Measurements from ENCODE around the gene RPS27. TPM values are rescaled to one million over a fixed set of nuclear protein-coding genes. Genes with fewer than 3 reads are reported as not detected.

The RPS27 gene
- 4,831 and 9,152 TPM in 2 replicates for polyA plus RNA-seq (2011; rRNA removed)
- polyA plus RNA-seq (2012; cell fraction: cytosol; rRNA removed), result 4,675 and 4,969 TPM in 2 replicates
- polyA plus RNA-seq (2012; cell fraction: nucleus; rRNA removed), result 945 and 992 TPM in 2 replicates
- polyA plus RNA-seq (2017; fragmentation: RNase III; extraction: RNeasy Plus Mini Kit Qiagen cat#74134 plus additional on column Dnase treatment), result 5,586 to 6,202 TPM (median 5,748 TPM) in 3 replicates
- polyA minus RNA-seq (2011; rRNA and poly(A)+ RNA removed), result 430 and 587 TPM in 2 replicates

DNA sequence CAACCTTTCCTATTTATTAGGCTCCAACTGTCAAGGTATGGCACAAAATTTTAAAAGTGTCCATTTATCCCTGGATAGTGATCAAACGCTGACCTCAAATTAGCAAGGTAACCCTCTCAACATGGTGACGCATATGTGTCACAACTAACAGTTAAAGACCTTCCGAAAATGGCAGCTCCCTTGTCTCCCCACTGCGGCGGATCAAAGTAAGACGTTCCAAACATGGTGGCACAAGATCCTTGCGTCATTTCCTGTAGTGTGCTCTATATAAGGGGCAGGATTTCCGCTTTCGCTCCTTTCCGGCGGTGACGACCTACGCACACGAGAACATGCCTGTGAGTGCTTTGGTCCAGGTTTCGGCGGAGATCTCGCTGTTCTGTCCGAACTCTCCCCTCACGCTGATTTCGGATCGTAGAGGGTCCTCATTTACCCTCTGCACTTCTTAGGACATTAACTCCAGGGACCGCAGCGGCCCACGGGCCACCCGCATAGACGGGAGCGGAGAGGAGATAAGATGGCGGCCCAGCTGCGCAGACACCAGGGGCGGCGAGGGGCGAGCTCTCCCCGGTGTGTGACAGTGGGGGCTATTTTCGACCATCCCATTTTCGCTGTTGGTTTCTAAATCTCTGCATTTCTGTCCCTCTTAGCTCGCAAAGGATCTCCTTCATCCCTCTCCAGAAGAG lies at the start of gene RPS27:
RPS27 (plus strand) TSS at position 295 of the 683 bp plus-strand sequence; CDS start at position 330, 35 bp downstream.
- POLR2A ChIA-PET, result interaction anchor here (0.5 to 2.0 kb wide), 67 partner anchors 9 to 633 kb away, joined by 3 to 52 read pairs (median 4); partner anchors contain the start of genes CHTOP, CREB3L4, CRTC2 and DENND4B
- TF ChIP-seq CHD2 (IDR thresholded peaks at IDR 0.05; ENCODE audit: low read length, partially characterized antibody), result no peak
- TF ChIP-seq MAFK (IDR thresholded peaks at IDR 0.05; ENCODE audit: partially characterized antibody), result no peak
- no peak for TF ChIP-seq RCOR1 (IDR thresholded peaks at IDR 0.05; ENCODE audit: low read depth, low read length)
- no peak for TF ChIP-seq USF2 (IDR thresholded peaks at IDR 0.05)
- TF ChIP-seq E2F6 (IDR thresholded peaks at IDR 0.05; ENCODE audit: borderline replicate concordance, low read depth), result no peak
- no peak for TF ChIP-seq SMC3 (IDR thresholded peaks at IDR 0.05)
- TF ChIP-seq HOXB13 (CRISPR knock-in tag; IDR thresholded peaks at IDR 0.05; ENCODE audit: low read depth), result no peak
- TF ChIP-seq ELK1 (IDR thresholded peaks at IDR 0.05; ENCODE audit: low read depth, low read length), result no peak
- TF ChIP-seq HOXA7 (CRISPR knock-in tag; IDR thresholded peaks at IDR 0.05), result 0 out of 2 replicates have a peak, but pooled peaks have one; percentile 14
- TF ChIP-seq EHMT2 (IDR thresholded peaks at IDR 0.05; ENCODE audit: low read depth), result no peak; the same call in 1 of the 2 replicates
- no peak for TF ChIP-seq CHD4 (IDR thresholded peaks at IDR 0.05; ENCODE audit: borderline replicate concordance)
- TF ChIP-seq ZSCAN20 (CRISPR knock-in tag; IDR thresholded peaks at IDR 0.05), result no peak
- no peak for TF ChIP-seq HES2 (IDR thresholded peaks at IDR 0.05)
- TF ChIP-seq MAZ (IDR thresholded peaks at IDR 0.05; ENCODE audit: borderline replicate concordance, low read depth, low read length), result no peak
- TF ChIP-seq NR3C1 (IDR thresholded peaks at IDR 0.05), result no peak
- TF ChIP-seq, protein P1, sequence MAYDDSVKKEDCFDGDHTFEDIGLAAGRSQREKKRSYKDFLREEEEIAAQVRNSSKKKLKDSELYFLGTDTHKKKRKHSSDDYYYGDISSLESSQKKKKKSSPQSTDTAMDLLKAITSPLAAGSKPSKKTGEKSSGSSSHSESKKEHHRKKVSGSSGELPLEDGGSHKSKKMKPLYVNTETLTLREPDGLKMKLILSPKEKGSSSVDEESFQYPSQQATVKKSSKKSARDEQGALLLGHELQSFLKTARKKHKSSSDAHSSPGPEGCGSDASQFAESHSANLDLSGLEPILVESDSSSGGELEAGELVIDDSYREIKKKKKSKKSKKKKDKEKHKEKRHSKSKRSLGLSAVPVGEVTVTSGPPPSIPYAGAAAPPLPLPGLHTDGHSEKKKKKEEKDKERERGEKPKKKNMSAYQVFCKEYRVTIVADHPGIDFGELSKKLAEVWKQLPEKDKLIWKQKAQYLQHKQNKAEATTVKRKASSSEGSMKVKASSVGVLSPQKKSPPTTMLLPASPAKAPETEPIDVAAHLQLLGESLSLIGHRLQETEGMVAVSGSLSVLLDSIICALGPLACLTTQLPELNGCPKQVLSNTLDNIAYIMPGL (CRISPR knock-in tag; IDR thresholded peaks at IDR 0.05; ENCODE audit: borderline replicate concordance), result no peak
- TF ChIP-seq TFCP2L1 (CRISPR knock-in tag; IDR thresholded peaks at IDR 0.05), result 0 out of 2 replicates have a peak, but pooled peaks have one; percentile 57
- TF ChIP-seq, protein P2, sequence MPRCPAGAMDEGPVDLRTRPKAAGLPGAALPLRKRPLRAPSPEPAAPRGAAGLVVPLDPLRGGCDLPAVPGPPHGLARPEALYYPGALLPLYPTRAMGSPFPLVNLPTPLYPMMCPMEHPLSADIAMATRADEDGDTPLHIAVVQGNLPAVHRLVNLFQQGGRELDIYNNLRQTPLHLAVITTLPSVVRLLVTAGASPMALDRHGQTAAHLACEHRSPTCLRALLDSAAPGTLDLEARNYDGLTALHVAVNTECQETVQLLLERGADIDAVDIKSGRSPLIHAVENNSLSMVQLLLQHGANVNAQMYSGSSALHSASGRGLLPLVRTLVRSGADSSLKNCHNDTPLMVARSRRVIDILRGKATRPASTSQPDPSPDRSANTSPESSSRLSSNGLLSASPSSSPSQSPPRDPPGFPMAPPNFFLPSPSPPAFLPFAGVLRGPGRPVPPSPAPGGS (IDR thresholded peaks at IDR 0.05), result peak; percentile 99
- TF ChIP-seq RFX5 (IDR thresholded peaks at IDR 0.05), result no peak
- TF ChIP-seq RNF2 (IDR thresholded peaks at IDR 0.05; ENCODE audit: borderline replicate concordance, low read depth), result no peak
- TF ChIP-seq KDM1A (IDR thresholded peaks at IDR 0.05; ENCODE audit: low read depth), result no peak
- TF ChIP-seq HOXB5 (CRISPR knock-in tag; IDR thresholded peaks at IDR 0.05), result 0 out of 2 replicates have a peak, but pooled peaks have one; percentile 46
- TF ChIP-seq ESRRA (IDR thresholded peaks at IDR 0.05; ENCODE audit: borderline replicate concordance, low read length), result no peak
- TF ChIP-seq SREBF2 (IDR thresholded peaks at IDR 0.05), result no peak
- peak; percentile 57 for TF ChIP-seq MYC (IDR thresholded peaks at IDR 0.05; ENCODE audit: borderline replicate concordance, low read length)
- TF ChIP-seq KDM5A (IDR thresholded peaks at IDR 0.05), result 0 out of 2 replicates have a peak, but pooled peaks have one; percentile 33
- peak; percentile 80; the same call in 1 of the 2 replicates for TF ChIP-seq TP53 (CRISPR knock-in tag; IDR thresholded peaks at IDR 0.05)
- TF ChIP-seq FOXS1 (CRISPR knock-in tag; IDR thresholded peaks at IDR 0.05), result no peak
- TF ChIP-seq NPAS2 (CRISPR knock-in tag; IDR thresholded peaks at IDR 0.05; ENCODE audit: borderline replicate concordance), result no peak
- TF ChIP-seq JUNB (IDR thresholded peaks at IDR 0.05), result no peak
- TF ChIP-seq BHLHE40 (IDR thresholded peaks at IDR 0.05; ENCODE audit: low read depth, low read length), result 0 out of 2 replicates have a peak, but pooled peaks have one; percentile 14
- TF ChIP-seq FOSB (CRISPR knock-in tag; IDR thresholded peaks at IDR 0.05), result no peak
- TF ChIP-seq GATA3 (IDR thresholded peaks at IDR 0.05; ENCODE audit: borderline replicate concordance), result peak; percentile 58
- peak; percentile 98 to 99 for TF ChIP-seq JUN (IDR thresholded peaks at IDR 0.05)
- peak in 1 of 2 experiments; percentile 67; a peak in 2 of 4 replicates for TF ChIP-seq CEBPB (IDR thresholded peaks at IDR 0.05)

More for the DNA sequence above, at the start of gene RPS27:
- FAIRE-seq (peak; percentile 70), DNase-seq (ENCODE audit: low read depth in 1 of 2, low spot score in 1 of 2) (peak; percentile 97 to 99), ATAC-seq (peak; percentile 56 to 58)
- CTCF ChIA-PET, result interaction anchor here (0.6 to 1.3 kb wide), 7 partner anchors 14 to 638 kb away, joined by 3 to 4 read pairs (median 3); partner anchors contain the start of genes JTB and SLC39A1
- Histone ChIP-seq H3K4me3 (peak within 1 kb of the TSS; percentile 73), H3K4me1 (peaks cover 14% of the 10 kb centered on the region; the same call in 2 of the 3 replicates), H3K9me3 (no peaks in the 10 kb centered on the region), H3K27ac (peak within 1 kb of the TSS; percentile 93 to 94), H3K4me2 (peak within 1 kb of the TSS; percentile 84)
- WGBS (ENCODE audit: missing lambda C conversion rate), result under 1% methylated on average over 24 of the region's 36 CpGs
